Sigmoid colon (tissue), 4 donors: ENCODE measurements around the gene NCLN.
"Not testable (repeated sequence)": the region's sequence is repeated elsewhere in the genome, so short reads cannot be mapped to it uniquely, and the experiment has no call there.

ENCODE experiments used
- CTCF ChIP-seq, 4 experiments: fragments of 450-650 bp in 3 of 4; fragments of 200-600 bp in 1 of 4; IDR thresholded peaks; one replicate each; pipeline ENCODE4 v1.5.1; 2016 to 2019; ENCODE audit warnings: antibody characterized with exemption in 4 of 4, mild to moderate bottlenecking in 3 of 4, moderate library complexity in 2 of 4
- EP300 ChIP-seq, 4 donors: sonication (generic); formaldehyde crosslinking; IDR thresholded peaks; one replicate each; pipeline ENCODE4 v1.6.1; 2017; ENCODE audit warnings: antibody characterized with exemption in 4 of 4
- POLR2A ChIP-seq, 2 donors: fragments of 450-650 bp; IDR thresholded peaks; one replicate each; pipeline ENCODE4 v1.6.1; 2016; ENCODE audit warnings: antibody characterized with exemption in 2 of 2, mild to moderate bottlenecking in 2 of 2, moderate library complexity in 2 of 2
- POLR2AphosphoS5 ChIP-seq, 4 donors: sonication (generic); formaldehyde crosslinking; IDR thresholded peaks; one replicate each; pipeline ENCODE4 v1.6.1; 2017; ENCODE audit warnings: antibody characterized with exemption in 4 of 4

DNA sequence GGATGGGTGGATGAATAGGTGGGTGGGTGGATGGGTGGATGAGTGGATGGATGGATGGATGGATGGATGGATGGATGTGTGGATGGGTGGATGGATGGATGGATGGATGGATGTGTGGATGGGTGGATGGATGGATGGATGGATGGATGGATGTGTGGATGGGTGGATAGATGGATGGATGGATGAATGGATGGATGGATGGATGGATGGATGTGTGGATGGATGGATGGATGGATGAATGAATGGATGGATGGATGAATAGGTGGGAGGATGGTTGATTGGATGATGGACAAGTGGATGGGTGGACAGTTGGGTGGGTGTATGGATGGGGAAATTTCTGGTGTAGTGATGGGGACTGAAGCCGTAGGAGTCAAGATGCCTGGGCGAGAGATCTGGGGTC lies 49.9 kb downstream of the NCLN start:
- TF ChIP-seq CTCF, EP300, POLR2AphosphoS5, POLR2A (IDR thresholded peaks at IDR 0.05): not testable (repeated sequence)
